GM06990 (cell line): Measurements from ENCODE around the gene TACR2.

Source experiments
- DNase-seq: peaks from one replicate; pipeline ENCODE4 v3.0.0-alpha.2; 2011; ENCODE audit not compliant: insufficient read length; ENCODE audit errors: extremely low read depth
- H3K27me3 ChIP-seq: replicated peaks from 2 replicates; pipeline ENCODE4 v1.6.0; 2011; ENCODE audit warnings: low read length; ENCODE audit not compliant: control insufficient read depth, insufficient read depth
- H3K36me3 ChIP-seq: 2 replicates; pipeline ENCODE4 v1.5.1; 2011; ENCODE audit warnings: low read length; ENCODE audit not compliant: control insufficient read depth, insufficient read depth
- H3K4me3 ChIP-seq: replicated peaks from 2 replicates; pipeline ENCODE4 v1.5.1; 2011; ENCODE audit warnings: low read depth, mild to moderate bottlenecking, control low read depth, low read length
- CTCF ChIP-seq: IDR thresholded peaks from 2 replicates; pipeline ENCODE4 v1.5.1; 2011; ENCODE audit warnings: low read length, control low read depth, mild to moderate bottlenecking, inconsistent platforms; ENCODE audit not compliant: insufficient read depth, poor library complexity, severe bottlenecking

TACR2 gene

GRCh38 chr10:69379800-69380199, 36.9 kb downstream of the TACR2 start:
- Histone ChIP-seq H3K27me3 (no peaks in the 10 kb centered on the region), H3K4me3 (no peak overlapping the region), H3K36me3 (peaks cover 27% of the 10 kb centered on the region)
- no peak for DNase-seq
- TF ChIP-seq CTCF, result no peak

DNA sequence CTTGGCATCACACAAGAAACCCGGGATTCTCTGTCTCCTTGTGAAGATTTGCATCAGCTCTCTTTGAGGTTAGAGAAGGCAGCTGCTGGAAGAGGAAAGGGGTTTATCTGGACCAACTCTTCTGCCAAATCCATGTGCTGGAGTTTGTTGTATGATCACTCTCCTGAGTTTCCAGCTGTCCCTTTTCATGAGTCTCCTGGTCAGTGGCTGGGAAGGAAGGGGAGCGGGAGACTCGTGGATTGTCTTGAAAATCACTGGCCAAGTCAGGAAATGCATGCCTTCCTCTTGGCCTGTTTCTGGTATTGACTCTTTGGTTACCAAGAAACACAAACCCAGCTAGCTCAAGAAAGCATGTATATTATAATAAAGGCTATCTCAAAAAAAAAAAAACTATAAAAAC, 38.8 kb downstream of the TACR2 start:
- Histone ChIP-seq H3K4me3 (no peak overlapping the region), H3K27me3 (no peaks in the 10 kb centered on the region), H3K36me3 (peaks cover 22% of the 10 kb centered on the region)
- TF ChIP-seq CTCF, result no peak
- no peak for DNase-seq

GRCh38 chr10:69377191-69377590, 39.5 kb downstream of the TACR2 start:
- DNase-seq, result no peak
- H3K27me3 ChIP-seq, result no peaks in the 10 kb centered on the region
- TF ChIP-seq CTCF, result no peak
- no peak overlapping the region for H3K4me3 ChIP-seq
- peaks cover 20% of the 10 kb centered on the region for H3K36me3 ChIP-seq

DNA sequence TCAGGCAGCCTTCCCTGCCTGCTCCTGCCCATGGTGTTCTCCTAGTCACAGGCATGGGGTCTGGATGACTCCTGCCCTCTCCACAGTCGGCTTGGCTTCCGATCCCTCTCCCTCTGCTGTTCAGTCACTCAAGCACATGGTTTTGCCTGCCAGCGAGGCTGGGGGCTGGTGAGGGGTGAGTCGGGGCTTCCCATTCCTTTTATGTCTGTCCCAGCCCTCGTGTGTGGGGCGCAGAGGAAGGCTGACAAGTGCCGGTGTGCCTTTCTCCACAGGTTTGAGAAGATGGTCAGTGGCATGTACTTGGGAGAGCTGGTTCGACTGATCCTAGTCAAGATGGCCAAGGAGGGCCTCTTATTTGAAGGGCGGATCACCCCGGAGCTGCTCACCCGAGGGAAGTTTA, 40.1 kb downstream of the TACR2 start:
- Histone ChIP-seq H3K36me3 (peaks cover 20% of the 10 kb centered on the region), H3K27me3 (no peaks in the 10 kb centered on the region)
- no peak for TF ChIP-seq CTCF

DNA sequence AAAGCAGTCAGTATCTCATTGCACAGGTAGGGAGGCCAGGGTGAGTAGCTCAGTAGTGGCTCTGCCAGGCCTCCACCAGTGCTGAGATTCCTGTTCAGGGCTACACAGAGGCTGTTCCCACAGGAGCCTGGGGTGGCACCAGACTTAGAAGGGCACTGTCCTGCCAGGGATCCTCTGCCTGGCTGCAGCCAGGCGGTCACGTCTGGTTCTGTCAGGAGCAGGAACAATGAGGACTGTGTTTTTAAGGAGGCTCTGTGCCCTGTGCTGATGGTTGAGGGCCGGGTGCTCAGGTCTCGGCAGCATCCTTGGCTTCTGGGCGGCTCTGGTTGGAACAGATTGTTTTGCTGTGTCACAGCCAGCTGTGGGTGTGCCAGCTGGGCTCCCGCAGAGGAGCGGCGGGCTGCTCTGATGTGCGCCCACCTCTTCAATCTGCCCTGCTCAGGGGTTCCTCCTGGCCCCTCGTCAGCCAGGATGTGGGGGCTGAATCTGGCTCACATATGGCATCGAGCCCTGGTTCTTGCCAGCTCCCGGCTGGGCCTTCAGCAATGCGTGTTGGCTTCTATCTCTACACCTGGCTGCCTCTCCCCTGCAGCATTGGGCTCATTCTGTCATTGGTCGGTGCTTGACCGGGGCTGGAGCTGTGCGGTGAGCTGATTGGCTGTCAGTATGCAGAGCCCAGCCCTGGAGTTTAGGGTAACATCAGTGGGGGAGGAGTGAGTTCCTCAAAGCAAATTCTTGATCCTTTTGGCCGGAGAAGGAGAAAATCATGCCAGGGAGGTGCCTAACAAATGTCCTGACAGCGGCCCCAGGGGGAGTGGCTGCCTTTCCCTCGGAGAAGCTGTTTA, 41.2 kb downstream of the TACR2 start:
- Histone ChIP-seq H3K36me3 (peaks cover 20% of the 10 kb centered on the region), H3K27me3 (no peaks in the 10 kb centered on the region), H3K4me3 (no peak overlapping the region)
- no peak for TF ChIP-seq CTCF
- DNase-seq, result no peak

More for the DNA sequence above, 40.1 kb downstream of the TACR2 start:
- no peak for DNase-seq
- H3K4me3 ChIP-seq, result no peak overlapping the region

GRCh38 chr10:69374931-69375306, 41.8 kb downstream of the TACR2 start:
- no peak for DNase-seq
- no peak overlapping the region for H3K4me3 ChIP-seq
- H3K36me3 ChIP-seq, result peaks cover 19% of the 10 kb centered on the region
- TF ChIP-seq CTCF, result no peak
- H3K27me3 ChIP-seq, result no peaks in the 10 kb centered on the region
